Pancreas (tissue), 10 donors: Measurements from ENCODE around the gene SMURF1. TPM values are rescaled to one million over a fixed set of nuclear protein-coding genes. Genes with fewer than 3 reads are reported as not detected.

Experiments used
- ATAC-seq, 4 donors: fragments of 200-7000 bp; cut with Tn5 transposase; one replicate each; pipeline versions ENCODE4 v1.8.0 to v1.9.1; 2020; ENCODE audit warnings: mild to moderate bottlenecking in 4 of 4, moderate library complexity in 4 of 4
- DNase-seq, 6 donors: peaks; one replicate each; pipeline ENCODE4 v3.0.0-alpha.2; 2020
- FAIRE-seq: peaks from 2 replicates; lab custom pipeline; 2012; peaks lifted over from hg19 to GRCh38; lab: Jason Lieb, UNC
- H3K27ac ChIP-seq, 4 donors: fragments of 200-600 bp; sonication (generic); 1 replicate in 3 of 4; 2 replicates in 1 of 4; pipeline versions ENCODE4 v1.5.0 to v1.8.0; 2020
- H3K27me3 ChIP-seq, 4 donors: fragments of 200-600 bp; one replicate each; pipeline ENCODE4 v1.8.0; 2021
- H3K36me3 ChIP-seq, 3 donors: fragments of 200-600 bp; sonication (generic) in 1 of 3; one replicate each; pipeline versions ENCODE4 v1.5.0 to v1.8.0; 2020 to 2021
- H3K4me1 ChIP-seq, 3 donors: fragments of 200-600 bp; one replicate each; pipeline ENCODE4 v1.8.0; 2021
- H3K4me3 ChIP-seq, 4 donors: fragments of 200-600 bp; sonication (generic) in 2 of 4; one replicate each; pipeline versions ENCODE4 v1.5.0 to v1.8.0; 2020 to 2021
- H3K9me3 ChIP-seq, 4 donors: fragments of 200-600 bp; one replicate each; pipeline ENCODE4 v1.8.0; 2021
- CTCF ChIP-seq, 4 donors: fragments of 200-600 bp; sonication (generic) in 3 of 4; IDR thresholded peaks; one replicate each; pipeline versions ENCODE4 v1.5.0 to v1.8.0; 2021; ENCODE audit warnings: antibody characterized with exemption in 4 of 4
- WGBS, 2 donors: extraction: QIAGEN DNeasy Blood & Tissue Kit; methylation state at CpG; one replicate each; pipeline ENCODE4 v1.1.7; 2013; 5-methylcytosine and 5-hydroxymethylcytosine counted together
- intact Hi-C, 3 donors: fragments of 100-400 bp; cut with DNase I; formaldehyde crosslinking; loops; one replicate each; pipeline versions ENCODE4 v1.11.1 to v1.14.2; 2022
- polyA plus RNA-seq, 2 donors: library from polyadenylated mRNA; stranded (reverse); fragments of 200-250 nt; gene quantifications; one replicate each; pipeline ENCODE4 v1.2.3, GENCODE V29; 2013
- total RNA-seq, 6 donors: library from RNA; stranded (reverse); fragmentation: NEBNext Ultra II Directional in 4 of 6; extraction: Animal tissue kit (Norgen Biotek cat#: 25700) in 4 of 6; gene quantifications; one replicate each; pipeline versions ENCODE4 v1.2.1 to v1.2.4, GENCODE V29; 2021 to 2023
- donor health status: healthy with polysubstance abuse.
- donor health status: DM: no; HTN: no; CAD: no; lungs with moderate emphysema.
- donor health status: DM: no; HTN: no; CAD: no.
- donor health status: control.
- donor health status: control.
- donor health status: Bipolar disorder and iron deficiency.
- donor health status: DM: yes; HTN: yes; CAD: no.
- donor health status: DM: no; HTN: no; CAD: no.
- donor health status: DM: no; HTN: no; CAD: no.
- donor health status: DM: yes; HTN: yes; CAD: no.

SMURF1 gene
- total and polyA plus RNA-seq, 8 donors: 7.6 to 22.7 (median 14.1) TPM

- no peak for ATAC-seq
- no peak for TF ChIP-seq CTCF (IDR thresholded peaks at IDR 0.05)
- DNase-seq: peak in 1 of 6 donors; percentile 26
- 96 to 97% methylated on average over 13 of the region's 13 CpGs for WGBS, 2 donors
- H3K27ac ChIP-seq: no peak overlapping the region
- H3K36me3 ChIP-seq: peaks cover 5 to 65% (median 29%) of the 10 kb centered on the region in 3 donors
- no peaks in the 10 kb centered on the region for H3K4me1 ChIP-seq
- intact Hi-C loops: no loop called here
- FAIRE-seq: no peak
- H3K27me3 ChIP-seq: no peaks in the 10 kb centered on the region
- H3K4me3 ChIP-seq: no peak overlapping the region
- H3K9me3 ChIP-seq: no peaks in the 10 kb centered on the region
These were observed 131.2 kb downstream of the SMURF1 start for GRCh38 chr7:99012722-99013121.

GRCh38 chr7:99011706-99012404 lies 132.1 kb downstream of the SMURF1 start:
- Histone ChIP-seq H3K27me3 (no peaks in the 10 kb centered on the region), H3K36me3 (peaks cover 5 to 72% (median 29%) of the 10 kb centered on the region in 3 donors), H3K27ac (no peak overlapping the region), H3K4me3 (no peak overlapping the region), H3K9me3 (no peaks in the 10 kb centered on the region), H3K4me1 (no peaks in the 10 kb centered on the region)
- no peak for TF ChIP-seq CTCF (IDR thresholded peaks at IDR 0.05)
- no peak for FAIRE-seq
- intact Hi-C loops: no loop called here
- WGBS, 2 donors: 94 to 95% methylated on average over 35 to 36 of the region's 36 CpGs
- peak in 1 of 6 donors; percentile 50 for DNase-seq
- no peak for ATAC-seq

- Histone ChIP-seq H3K36me3 (peaks cover 5 to 77% (median 29%) of the 10 kb centered on the region in 3 donors), H3K4me3 (no peak overlapping the region), H3K27me3 (no peaks in the 10 kb centered on the region), H3K4me1 (no peaks in the 10 kb centered on the region), H3K9me3 (no peaks in the 10 kb centered on the region), H3K27ac (no peak overlapping the region)
- no peak for TF ChIP-seq CTCF (IDR thresholded peaks at IDR 0.05)
- 97 to 99% methylated on average over 24 of the region's 24 CpGs for WGBS, 2 donors
- intact Hi-C loops: no loop called here
- ATAC-seq: no peak
- DNase-seq: peak in 1 of 6 donors; percentile 36
- no peak for FAIRE-seq
These were observed 132.6 kb downstream of the SMURF1 start for GRCh38 chr7:99011341-99011705.

- H3K9me3 ChIP-seq: no peaks in the 10 kb centered on the region
- FAIRE-seq (no peak), DNase-seq (peak in 1 of 6 donors; percentile 19), ATAC-seq (peak in 1 of 4 donors; percentile 33)
- peaks cover 5 to 85% (median 29%) of the 10 kb centered on the region in 3 donors for H3K36me3 ChIP-seq
- 89 to 92% methylated on average over 9 of the region's 9 CpGs for WGBS, 2 donors
- H3K4me1 ChIP-seq: no peaks in the 10 kb centered on the region
- intact Hi-C loops: no loop called here
- TF ChIP-seq CTCF (IDR thresholded peaks at IDR 0.05): no peak
- no peaks in the 10 kb centered on the region for H3K27me3 ChIP-seq
- no peak overlapping the region for H3K27ac ChIP-seq
- H3K4me3 ChIP-seq: no peak overlapping the region
These were observed 133.6 kb downstream of the SMURF1 start for GRCh38 chr7:99010281-99010680.

- DNase-seq (peak in 1 of 6 donors; percentile 34), FAIRE-seq (no peak), ATAC-seq (no peak)
- Histone ChIP-seq H3K36me3 (peaks cover 5 to 92% (median 29%) of the 10 kb centered on the region in 3 donors), H3K4me1 (no peaks in the 10 kb centered on the region), H3K4me3 (no peak overlapping the region), H3K27ac (no peak overlapping the region), H3K27me3 (no peaks in the 10 kb centered on the region), H3K9me3 (no peaks in the 10 kb centered on the region)
- TF ChIP-seq CTCF (IDR thresholded peaks at IDR 0.05): no peak
- 84 to 90% methylated on average over 11 of the region's 11 CpGs for WGBS, 2 donors
- intact Hi-C loops: no loop called here
These were observed 134.9 kb downstream of the SMURF1 start for GRCh38 chr7:99008921-99009530.
